PC-3 (cell line): ENCODE data around the gene PLXNA4.

ENCODE experiments used
- EZH2 ChIP-seq: fragments of 300-600 bp; sonication (generic); IDR thresholded peaks from one replicate; pipeline ENCODE4 v1.6.1; 2017; ENCODE audit warnings: antibody characterized with exemption, mild to moderate bottlenecking, low read length; ENCODE audit not compliant: unreplicated experiment
- EZH2phosphoT487 ChIP-seq: fragments of 300-600 bp; sonication (generic); IDR thresholded peaks from 2 replicates; pipeline ENCODE4 v1.6.1; 2018; ENCODE audit warnings: mild to moderate bottlenecking, antibody characterized with exemption, low read length, borderline replicate concordance
- TF ChIP-seq, protein P1 (sequence below): fragments of 300-600 bp; sonication (generic); conservative IDR thresholded peaks from 2 replicates; pipeline ENCODE4 v1.5.1; 2017; ENCODE audit warnings: antibody characterized with exemption, low read depth, mild to moderate bottlenecking, low read length

DNA sequence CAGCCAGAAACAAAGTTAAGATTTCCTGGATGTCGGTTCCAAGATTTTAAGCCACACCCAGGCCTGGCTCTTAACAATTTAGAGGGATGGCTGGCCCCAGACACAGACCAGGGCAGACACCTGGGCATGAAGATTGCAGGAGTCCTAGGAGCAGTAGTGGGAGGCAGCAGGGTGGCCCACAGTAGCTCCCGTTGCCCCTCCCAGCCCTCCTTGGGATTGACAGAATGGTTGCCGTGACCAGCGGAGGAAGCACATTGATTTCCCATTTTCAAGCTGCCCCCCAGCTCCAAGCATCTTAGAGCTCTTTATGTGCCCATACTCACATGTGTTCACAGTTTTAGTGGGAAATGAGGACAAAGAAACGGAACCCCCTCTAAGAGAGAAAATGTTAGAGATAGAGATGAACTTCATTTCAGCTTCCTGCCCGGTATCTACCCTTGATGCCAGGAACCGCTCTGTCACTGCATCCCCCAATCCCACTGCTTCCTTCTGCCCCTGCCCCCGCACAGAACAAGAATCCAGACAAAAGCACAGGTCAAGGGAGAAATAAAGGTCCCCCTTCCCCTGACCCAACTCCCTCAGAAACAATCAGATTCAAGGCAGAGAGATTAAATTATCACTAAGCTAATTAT is 101.1 kb downstream of the PLXNA4 start:
- TF ChIP-seq, protein P1, sequence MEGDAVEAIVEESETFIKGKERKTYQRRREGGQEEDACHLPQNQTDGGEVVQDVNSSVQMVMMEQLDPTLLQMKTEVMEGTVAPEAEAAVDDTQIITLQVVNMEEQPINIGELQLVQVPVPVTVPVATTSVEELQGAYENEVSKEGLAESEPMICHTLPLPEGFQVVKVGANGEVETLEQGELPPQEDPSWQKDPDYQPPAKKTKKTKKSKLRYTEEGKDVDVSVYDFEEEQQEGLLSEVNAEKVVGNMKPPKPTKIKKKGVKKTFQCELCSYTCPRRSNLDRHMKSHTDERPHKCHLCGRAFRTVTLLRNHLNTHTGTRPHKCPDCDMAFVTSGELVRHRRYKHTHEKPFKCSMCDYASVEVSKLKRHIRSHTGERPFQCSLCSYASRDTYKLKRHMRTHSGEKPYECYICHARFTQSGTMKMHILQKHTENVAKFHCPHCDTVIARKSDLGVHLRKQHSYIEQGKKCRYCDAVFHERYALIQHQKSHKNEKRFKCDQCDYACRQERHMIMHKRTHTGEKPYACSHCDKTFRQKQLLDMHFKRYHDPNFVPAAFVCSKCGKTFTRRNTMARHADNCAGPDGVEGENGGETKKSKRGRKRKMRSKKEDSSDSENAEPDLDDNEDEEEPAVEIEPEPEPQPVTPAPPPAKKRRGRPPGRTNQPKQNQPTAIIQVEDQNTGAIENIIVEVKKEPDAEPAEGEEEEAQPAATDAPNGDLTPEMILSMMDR: no peak
- TF ChIP-seq EZH2: no peak
- TF ChIP-seq EZH2phosphoT487: no peak
